DMS79 (cell line): ENCODE data around the gene TCF3.

Source experiments
- DNase-seq: peaks from one replicate; lab custom pipeline; 2025; lab: John Stamatoyannopoulos, UW

The TCF3 gene

DNA sequence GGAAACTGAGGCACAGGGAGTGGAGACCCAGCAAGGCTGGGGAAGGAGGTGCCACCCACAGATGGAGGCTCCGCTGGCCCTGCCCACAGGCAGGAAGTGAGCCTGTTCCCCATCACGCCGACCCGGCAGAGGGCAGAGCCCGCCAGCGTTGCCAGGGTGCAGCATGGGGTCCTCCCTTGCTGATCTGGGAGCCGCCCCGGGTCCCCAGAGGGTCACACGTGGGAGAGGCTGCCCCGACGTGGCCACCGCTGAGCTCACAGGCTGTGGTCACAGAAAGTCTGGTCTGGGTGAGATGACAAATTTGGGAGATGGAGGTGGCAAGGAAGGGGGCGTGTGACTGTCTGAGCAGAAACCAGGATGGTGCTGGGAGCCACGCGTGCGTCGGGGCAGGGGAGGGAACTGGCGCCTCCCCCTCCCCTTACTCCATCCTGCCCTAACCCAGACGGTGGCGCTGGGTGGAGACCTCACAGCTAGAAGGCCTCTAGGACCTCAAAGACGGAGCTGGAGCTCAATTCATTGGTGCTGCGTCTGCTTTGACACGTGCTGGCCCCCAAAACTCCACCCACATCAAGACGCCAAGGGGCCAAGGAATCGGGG lies 92.0 kb downstream of the TCF3 start:
- no peak for DNase-seq
